Chondrocyte (in vitro differentiated cells): Measurements from ENCODE around the gene HMG20B. TPM values are rescaled to one million over a fixed set of nuclear protein-coding genes. Genes with fewer than 3 reads are reported as not detected.

ENCODE experiments used
- DNase-seq: peaks from one replicate; pipeline ENCODE4 v3.0.0; 2021; ENCODE audit warnings: mixed read lengths, low spot score
- H3K27ac Mint-ChIP-seq: one replicate; pipeline ENCODE4 v1.8.0; 2021; ENCODE audit warnings: mild to moderate bottlenecking, moderate library complexity, mixed read lengths; ENCODE audit not compliant: unreplicated experiment
- H3K27me3 Mint-ChIP-seq: 2 replicates; pipeline ENCODE4 v1.8.0; 2021; ENCODE audit warnings: low read depth, mixed read lengths
- H3K36me3 Mint-ChIP-seq: 2 replicates; pipeline ENCODE4 v1.8.0; 2021; ENCODE audit warnings: low read depth, mixed read lengths
- H3K4me1 Mint-ChIP-seq: 2 replicates; pipeline ENCODE4 v1.8.0; 2021; ENCODE audit warnings: low read depth, mild to moderate bottlenecking, mixed read lengths
- H3K4me3 Mint-ChIP-seq: one replicate; pipeline ENCODE4 v1.8.0; 2021; ENCODE audit warnings: mild to moderate bottlenecking, moderate library complexity, mixed read lengths; ENCODE audit not compliant: unreplicated experiment
- H3K9me3 Mint-ChIP-seq: 2 replicates; pipeline ENCODE4 v1.8.0; 2021; ENCODE audit warnings: low read depth, mixed read lengths
- total RNA-seq: library from RNA; stranded (reverse); gene quantifications from 3 replicates; pipeline ENCODE4 v1.2.1, GENCODE V29; 2021
- TF ChIP-seq, protein P1 (sequence below): fragments of 200-600 bp; sonication (generic); IDR thresholded peaks from 2 replicates; pipeline ENCODE4 v1.5.0; 2021; ENCODE audit warnings: antibody characterized with exemption, mild to moderate bottlenecking, moderate library complexity

Gene HMG20B
- total RNA-seq, 1 donor from 2014 or later, result 60.9 TPM

DNA sequence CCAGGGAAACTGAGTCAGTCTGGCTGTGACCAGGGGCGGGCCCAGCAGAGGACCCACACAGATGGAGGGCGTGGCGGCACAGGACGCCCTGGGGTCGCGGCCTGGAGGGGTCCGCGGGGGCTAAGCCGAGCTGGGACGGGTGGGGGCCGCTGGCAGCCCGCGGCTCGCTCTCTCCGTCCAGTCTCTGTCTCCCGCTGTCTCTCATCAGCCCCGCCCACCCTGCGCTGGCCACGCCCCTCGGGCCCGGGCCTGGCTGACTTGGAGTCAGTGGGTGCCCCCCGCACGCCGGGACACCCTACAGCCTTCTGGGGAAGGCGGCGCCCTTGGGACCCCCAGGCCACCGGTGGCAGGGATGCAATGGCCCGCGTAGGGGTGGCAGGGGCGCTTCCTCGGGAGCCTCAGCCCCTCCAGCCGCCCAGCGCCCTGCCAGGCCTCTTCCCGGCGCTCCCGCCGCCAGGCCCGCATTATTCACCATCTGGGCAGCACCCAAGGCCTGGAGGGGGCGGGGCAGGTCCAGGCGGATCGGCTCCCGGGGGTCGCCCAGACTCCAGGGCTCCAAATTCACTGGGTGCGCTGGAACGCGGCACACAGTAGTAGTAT is 34.0 kb downstream of the HMG20B start, which contains the start of gene TBXA2R:
TSS of gene TBXA2R (minus strand) at position 186 of the 600 bp plus-strand sequence. CDS start 6,241 bp downstream, outside the sequence.
- Mint-ChIP-seq H3K36me3 (no peaks in the 10 kb centered on the region), H3K27me3 (no peaks in the 10 kb centered on the region), H3K4me1 (peaks cover 35% of the 10 kb centered on the region), H3K27ac (peak within 1 kb of the TSS; percentile 87), H3K4me3 (peak within 1 kb of the TSS; percentile 67), H3K9me3 (no peaks in the 10 kb centered on the region)
- TF ChIP-seq, protein P1, sequence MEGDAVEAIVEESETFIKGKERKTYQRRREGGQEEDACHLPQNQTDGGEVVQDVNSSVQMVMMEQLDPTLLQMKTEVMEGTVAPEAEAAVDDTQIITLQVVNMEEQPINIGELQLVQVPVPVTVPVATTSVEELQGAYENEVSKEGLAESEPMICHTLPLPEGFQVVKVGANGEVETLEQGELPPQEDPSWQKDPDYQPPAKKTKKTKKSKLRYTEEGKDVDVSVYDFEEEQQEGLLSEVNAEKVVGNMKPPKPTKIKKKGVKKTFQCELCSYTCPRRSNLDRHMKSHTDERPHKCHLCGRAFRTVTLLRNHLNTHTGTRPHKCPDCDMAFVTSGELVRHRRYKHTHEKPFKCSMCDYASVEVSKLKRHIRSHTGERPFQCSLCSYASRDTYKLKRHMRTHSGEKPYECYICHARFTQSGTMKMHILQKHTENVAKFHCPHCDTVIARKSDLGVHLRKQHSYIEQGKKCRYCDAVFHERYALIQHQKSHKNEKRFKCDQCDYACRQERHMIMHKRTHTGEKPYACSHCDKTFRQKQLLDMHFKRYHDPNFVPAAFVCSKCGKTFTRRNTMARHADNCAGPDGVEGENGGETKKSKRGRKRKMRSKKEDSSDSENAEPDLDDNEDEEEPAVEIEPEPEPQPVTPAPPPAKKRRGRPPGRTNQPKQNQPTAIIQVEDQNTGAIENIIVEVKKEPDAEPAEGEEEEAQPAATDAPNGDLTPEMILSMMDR, result no peak
- DNase-seq, result no peak

- Mint-ChIP-seq H3K9me3 (no peaks in the 10 kb centered on the region), H3K4me1 (peaks cover 35% of the 10 kb centered on the region), H3K4me3 (peak overlapping the region; percentile 67), H3K27me3 (no peaks in the 10 kb centered on the region), H3K27ac (peak overlapping the region; percentile 87), H3K36me3 (peaks cover 3% of the 10 kb centered on the region)
- TF ChIP-seq, protein P1, result no peak
- DNase-seq, result no peak
Observed at GRCh38 chr19:3607303-3608078, 34.7 kb downstream of the HMG20B start.

GRCh38 chr19:3608079-3608641 is 35.4 kb downstream of the HMG20B start:
- Mint-ChIP-seq H3K27me3 (no peaks in the 10 kb centered on the region), H3K9me3 (no peaks in the 10 kb centered on the region), H3K36me3 (peaks cover 3% of the 10 kb centered on the region), H3K27ac (peak overlapping the region; percentile 87), H3K4me3 (peak overlapping the region; percentile 67), H3K4me1 (peaks cover 35% of the 10 kb centered on the region)
- no peak for DNase-seq
- TF ChIP-seq, protein P1, result no peak

DNA sequence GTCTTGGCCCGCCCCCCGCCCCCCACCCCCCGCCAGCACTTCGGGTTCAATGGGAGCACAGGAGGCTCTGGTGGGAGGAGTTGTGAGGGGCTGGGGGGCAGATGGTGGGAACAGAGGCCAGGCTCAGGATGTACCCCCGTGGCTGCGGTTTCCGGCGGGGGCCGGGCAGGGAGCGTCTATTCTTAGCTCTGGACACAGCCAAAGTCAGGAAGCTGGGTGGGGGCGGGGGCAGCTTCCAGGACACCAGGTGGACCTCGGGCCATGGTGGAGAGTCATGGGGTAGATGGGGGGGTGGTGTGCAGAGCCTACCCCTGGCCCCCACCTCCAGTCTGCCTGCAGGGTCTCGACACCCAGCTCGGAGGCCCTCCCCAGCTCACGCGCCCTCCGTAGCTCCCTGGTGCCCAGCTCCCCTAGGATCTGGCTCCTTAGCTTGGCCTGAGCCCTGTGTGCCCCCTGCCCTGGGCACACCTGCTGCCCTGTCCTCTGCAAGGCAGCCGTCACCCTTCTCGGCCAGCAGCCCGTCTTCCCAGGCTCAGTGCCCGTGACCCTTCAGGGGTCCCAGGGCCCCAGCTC is 36.1 kb downstream of the HMG20B start:
- Mint-ChIP-seq H3K36me3 (peaks cover 3% of the 10 kb centered on the region), H3K4me1 (peaks cover 33% of the 10 kb centered on the region), H3K4me3 (no peak overlapping the region), H3K27me3 (no peaks in the 10 kb centered on the region), H3K27ac (no peak overlapping the region), H3K9me3 (no peaks in the 10 kb centered on the region)
- DNase-seq, result no peak
- TF ChIP-seq, protein P1, result no peak
